Gastroesophageal sphincter (tissue), 3 donors: ENCODE data around the gene MAPK11.

Experiments
- CTCF ChIP-seq, 4 experiments: fragments of 200-600 bp in 2 of 4; fragments of 450-650 bp in 2 of 4; sonication (generic) in 1 of 4; IDR thresholded peaks; one replicate each; pipeline ENCODE4 v1.5.1; 2017 to 2019; ENCODE audit warnings: antibody characterized with exemption in 4 of 4, mild to moderate bottlenecking in 2 of 4, moderate library complexity in 2 of 4
- POLR2A ChIP-seq, 2 donors: fragments of 450-650 bp; IDR thresholded peaks; one replicate each; pipeline ENCODE4 v1.6.1; 2017; ENCODE audit warnings: antibody characterized with exemption in 2 of 2, mild to moderate bottlenecking in 2 of 2, moderate library complexity in 1 of 2

GRCh38 chr22:50268655-50269113 lies 1.5 kb downstream of the MAPK11 start:
- TF ChIP-seq CTCF (IDR thresholded peaks at IDR 0.05) (no peak), POLR2A (IDR thresholded peaks at IDR 0.05) (no peak)
